GM12891 (cell line): ENCODE measurements around the gene SEC61A2.

Experiments used
- DNase-seq: peaks from one replicate; pipeline ENCODE4 v3.0.0; 2011; ENCODE audit warnings: low spot score; ENCODE audit not compliant: insufficient read length
- FAIRE-seq: peaks from 2 replicates; lab custom pipeline; 2011; peaks lifted over from hg19 to GRCh38; lab: Jason Lieb, UNC
- PAX5 ChIP-seq: IDR thresholded peaks from 2 replicates; pipeline ENCODE4 v1.6.1; 2011; ENCODE audit warnings: low read length, moderate library complexity, mild to moderate bottlenecking; ENCODE audit not compliant: insufficient read depth, severe bottlenecking
- POLR2A ChIP-seq: IDR thresholded peaks from 2 replicates; pipeline ENCODE4 v1.6.1; 2011; ENCODE audit warnings: low read depth, low read length, control low read depth
- POLR2AphosphoS5 ChIP-seq: IDR thresholded peaks from 2 replicates; pipeline ENCODE4 v1.6.1; 2011; ENCODE audit warnings: low read depth, low read length, control low read depth
- POU2F2 ChIP-seq: IDR thresholded peaks from 2 replicates; pipeline ENCODE4 v1.6.1; 2011; ENCODE audit warnings: low read depth, mild to moderate bottlenecking, control low read depth, low read length, moderate library complexity
- SPI1 ChIP-seq: IDR thresholded peaks from 2 replicates; pipeline ENCODE4 v1.6.1; 2011; ENCODE audit warnings: low read depth, low read length, control low read depth
- TAF1 ChIP-seq: IDR thresholded peaks from 2 replicates; pipeline ENCODE4 v1.6.1; 2011; ENCODE audit warnings: low read depth, low read length, control low read depth

SEC61A2 gene

DNA sequence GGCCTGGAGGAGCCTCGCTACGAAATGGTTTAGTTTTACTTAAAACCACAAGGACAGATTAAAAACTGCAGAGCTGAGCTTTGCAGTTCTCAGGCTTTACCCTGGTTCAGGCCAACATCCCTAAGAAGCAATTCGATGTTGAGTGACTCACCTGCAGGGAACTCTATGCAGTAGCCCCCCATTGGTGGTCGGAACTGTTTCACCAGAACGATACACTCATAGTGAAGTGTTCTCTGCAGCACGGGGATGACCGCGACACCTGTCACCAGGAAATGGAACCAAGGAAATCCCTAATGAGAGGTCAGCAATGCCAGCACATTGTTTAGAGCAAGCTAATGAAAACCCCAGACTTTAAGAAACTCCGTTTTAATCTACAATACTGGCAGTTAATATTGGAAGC is 48.2 kb downstream of the SEC61A2 start:
- no peak for FAIRE-seq
- DNase-seq: no peak
- TF ChIP-seq TAF1 (no peak), POU2F2 (no peak), PAX5 (no peak), POLR2AphosphoS5 (no peak), SPI1 (no peak), POLR2A (no peak)

GRCh38 chr10:12179606-12180170 is 50.2 kb downstream of the SEC61A2 start:
- FAIRE-seq: no peak
- no peak for DNase-seq
- no peak for TF ChIP-seq PAX5
- TF ChIP-seq POLR2AphosphoS5: no peak
- TF ChIP-seq SPI1: peak; percentile 42; the same call in 1 of the 2 replicates
- TF ChIP-seq TAF1: no peak
- TF ChIP-seq POLR2A: no peak
- TF ChIP-seq POU2F2: no peak

- TF ChIP-seq POU2F2: no peak
- no peak for TF ChIP-seq TAF1
- no peak for TF ChIP-seq POLR2AphosphoS5
- no peak for TF ChIP-seq SPI1
- no peak for DNase-seq
- peak; percentile 50 for FAIRE-seq
These were observed 50.9 kb downstream of the SEC61A2 start for GRCh38 chr10:12180221-12180974.

- FAIRE-seq (peak; percentile 26), DNase-seq (no peak)
- TF ChIP-seq PAX5 (no peak), TAF1 (no peak)
These were observed 51.7 kb downstream of the SEC61A2 start for GRCh38 chr10:12181065-12181775.

GRCh38 chr10:12184165-12184564 is 54.7 kb downstream of the SEC61A2 start:
- DNase-seq (no peak), FAIRE-seq (no peak)
- TF ChIP-seq PAX5: no peak
- TF ChIP-seq POLR2AphosphoS5: no peak
- TF ChIP-seq TAF1: no peak
- TF ChIP-seq POU2F2: no peak
- TF ChIP-seq SPI1: no peak
- TF ChIP-seq POLR2A: no peak

DNA sequence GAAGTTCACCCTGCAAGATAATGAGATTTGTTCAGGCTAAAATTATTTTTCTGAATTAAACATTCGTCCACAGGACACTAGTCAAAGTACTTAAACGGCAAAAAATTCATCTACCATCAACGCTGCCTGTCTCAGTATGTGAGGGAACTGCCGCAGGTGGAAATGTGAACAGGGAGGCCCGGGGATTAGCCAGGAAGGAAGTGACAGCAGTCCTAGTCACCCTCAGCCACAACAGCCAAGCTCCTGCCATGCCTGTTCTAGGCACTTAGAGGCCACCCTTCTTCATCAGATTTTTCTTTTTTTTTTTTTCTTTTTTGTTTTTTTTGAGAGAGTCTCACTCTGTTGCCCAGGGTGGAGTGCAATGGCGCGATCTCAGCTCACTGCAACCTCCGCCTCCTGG is 56.8 kb downstream of the SEC61A2 start:
- FAIRE-seq: no peak
- no peak for TF ChIP-seq SPI1
- TF ChIP-seq POLR2A: no peak
- TF ChIP-seq PAX5: no peak
- no peak for TF ChIP-seq TAF1
- TF ChIP-seq POLR2AphosphoS5: no peak
- TF ChIP-seq POU2F2: no peak
- DNase-seq: no peak

GRCh38 chr10:12187321-12187905 is 57.9 kb downstream of the SEC61A2 start:
- TF ChIP-seq SPI1 (no peak), TAF1 (no peak), POLR2A (no peak), POLR2AphosphoS5 (no peak), PAX5 (no peak), POU2F2 (no peak)
- no peak for FAIRE-seq
- no peak for DNase-seq

- TF ChIP-seq POU2F2 (no peak), TAF1 (no peak), POLR2AphosphoS5 (no peak), SPI1 (no peak), PAX5 (no peak), POLR2A (no peak)
- no peak for DNase-seq
- FAIRE-seq: no peak
These were observed 59.2 kb downstream of the SEC61A2 start for GRCh38 chr10:12188656-12189055.

GRCh38 chr10:12189426-12189825 is 59.9 kb downstream of the SEC61A2 start:
- no peak for FAIRE-seq
- TF ChIP-seq POLR2A (no peak), PAX5 (no peak), SPI1 (no peak), TAF1 (no peak), POU2F2 (no peak), POLR2AphosphoS5 (no peak)
- no peak for DNase-seq

DNA sequence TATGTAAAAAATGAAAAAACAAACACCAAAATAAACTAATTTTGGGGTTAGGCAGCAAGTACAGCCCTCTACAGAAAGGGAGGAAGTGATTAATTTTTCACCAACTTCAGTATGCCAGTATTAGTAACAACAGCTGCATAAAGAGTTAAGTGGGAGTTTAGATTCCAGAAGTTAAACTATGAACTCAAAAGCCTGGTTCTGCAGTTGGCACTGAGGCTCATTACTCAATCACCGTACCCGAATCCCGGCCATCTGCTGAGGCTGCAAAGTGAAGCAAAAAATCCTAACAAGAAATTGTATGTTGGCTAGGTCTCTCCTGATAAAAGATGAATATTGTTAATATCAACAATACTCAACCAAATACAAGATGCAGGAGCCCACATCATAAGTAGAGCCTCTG is 62.2 kb downstream of the SEC61A2 start:
- TF ChIP-seq SPI1 (peak; percentile 48; the same call in 1 of the 2 replicates), POLR2AphosphoS5 (no peak)
- FAIRE-seq (no peak), DNase-seq (no peak)
